Measurements from ENCODE around the gene MMP23B. TPM values are rescaled to one million over a fixed set of nuclear protein-coding genes. Genes with fewer than 3 reads are reported as not detected.

MMP23B gene
- total and polyA plus RNA-seq, 8 donors = 5.5 to 111 (median 15.7) TPM

DNA sequence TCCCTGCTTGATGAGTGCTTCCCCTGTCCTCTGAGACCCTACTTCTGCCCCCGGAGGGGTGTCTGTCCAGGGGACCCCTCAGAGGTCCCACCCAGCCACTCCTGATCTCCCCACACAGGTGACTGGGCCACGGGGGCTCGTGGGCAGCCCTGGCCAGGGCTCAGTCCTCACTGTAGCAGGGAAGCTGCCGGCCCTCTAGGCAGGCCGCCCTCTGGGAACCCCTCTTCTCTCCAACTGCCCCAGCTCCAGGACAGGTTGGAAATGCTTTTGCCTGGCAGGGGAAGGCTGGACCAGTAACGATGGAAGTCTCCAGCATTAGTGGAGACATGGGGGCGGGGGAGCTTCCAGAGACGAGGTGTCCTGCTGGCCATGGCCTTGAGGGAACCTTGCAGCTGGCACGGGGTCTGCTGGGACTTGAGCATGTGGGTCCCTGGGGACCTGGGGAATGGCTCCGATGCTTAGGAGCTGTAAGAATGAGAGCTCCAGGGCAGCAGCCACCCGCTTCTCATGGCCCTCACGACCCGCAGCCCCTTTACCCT lies 28.9 kb upstream of the MMP23B start:
- no peak overlapping the region for H3K4me3 ChIP-seq
- H3K4me1 ChIP-seq = peaks cover 13 to 26% (median 16%) of the 10 kb centered on the region in 4 donors
- DNase-seq = no peak
- peaks cover 13 to 67% (median 29%) of the 10 kb centered on the region in 3 donors for H3K27me3 ChIP-seq
- intact Hi-C loops (cut with DNase I; ENCODE audit: low total_unique reads) = no loop called here
- H3K9me3 ChIP-seq = no peaks in the 10 kb centered on the region
- 67 to 80% (median 72%) methylated on average over 11 to 13 of the region's 13 CpGs for WGBS, 5 donors
- TF ChIP-seq, protein P1, sequence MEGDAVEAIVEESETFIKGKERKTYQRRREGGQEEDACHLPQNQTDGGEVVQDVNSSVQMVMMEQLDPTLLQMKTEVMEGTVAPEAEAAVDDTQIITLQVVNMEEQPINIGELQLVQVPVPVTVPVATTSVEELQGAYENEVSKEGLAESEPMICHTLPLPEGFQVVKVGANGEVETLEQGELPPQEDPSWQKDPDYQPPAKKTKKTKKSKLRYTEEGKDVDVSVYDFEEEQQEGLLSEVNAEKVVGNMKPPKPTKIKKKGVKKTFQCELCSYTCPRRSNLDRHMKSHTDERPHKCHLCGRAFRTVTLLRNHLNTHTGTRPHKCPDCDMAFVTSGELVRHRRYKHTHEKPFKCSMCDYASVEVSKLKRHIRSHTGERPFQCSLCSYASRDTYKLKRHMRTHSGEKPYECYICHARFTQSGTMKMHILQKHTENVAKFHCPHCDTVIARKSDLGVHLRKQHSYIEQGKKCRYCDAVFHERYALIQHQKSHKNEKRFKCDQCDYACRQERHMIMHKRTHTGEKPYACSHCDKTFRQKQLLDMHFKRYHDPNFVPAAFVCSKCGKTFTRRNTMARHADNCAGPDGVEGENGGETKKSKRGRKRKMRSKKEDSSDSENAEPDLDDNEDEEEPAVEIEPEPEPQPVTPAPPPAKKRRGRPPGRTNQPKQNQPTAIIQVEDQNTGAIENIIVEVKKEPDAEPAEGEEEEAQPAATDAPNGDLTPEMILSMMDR (IDR thresholded peaks at IDR 0.05) = no peak
- TF ChIP-seq POLR2AphosphoS5 (IDR thresholded peaks at IDR 0.05) = no peak
- TF ChIP-seq EP300 (IDR thresholded peaks at IDR 0.05) = no peak
- no peak for TF ChIP-seq POLR2A (IDR thresholded peaks at IDR 0.05)
- no peak overlapping the region for H3K27ac ChIP-seq
- no peaks in the 10 kb centered on the region for H3K36me3 ChIP-seq

DNA sequence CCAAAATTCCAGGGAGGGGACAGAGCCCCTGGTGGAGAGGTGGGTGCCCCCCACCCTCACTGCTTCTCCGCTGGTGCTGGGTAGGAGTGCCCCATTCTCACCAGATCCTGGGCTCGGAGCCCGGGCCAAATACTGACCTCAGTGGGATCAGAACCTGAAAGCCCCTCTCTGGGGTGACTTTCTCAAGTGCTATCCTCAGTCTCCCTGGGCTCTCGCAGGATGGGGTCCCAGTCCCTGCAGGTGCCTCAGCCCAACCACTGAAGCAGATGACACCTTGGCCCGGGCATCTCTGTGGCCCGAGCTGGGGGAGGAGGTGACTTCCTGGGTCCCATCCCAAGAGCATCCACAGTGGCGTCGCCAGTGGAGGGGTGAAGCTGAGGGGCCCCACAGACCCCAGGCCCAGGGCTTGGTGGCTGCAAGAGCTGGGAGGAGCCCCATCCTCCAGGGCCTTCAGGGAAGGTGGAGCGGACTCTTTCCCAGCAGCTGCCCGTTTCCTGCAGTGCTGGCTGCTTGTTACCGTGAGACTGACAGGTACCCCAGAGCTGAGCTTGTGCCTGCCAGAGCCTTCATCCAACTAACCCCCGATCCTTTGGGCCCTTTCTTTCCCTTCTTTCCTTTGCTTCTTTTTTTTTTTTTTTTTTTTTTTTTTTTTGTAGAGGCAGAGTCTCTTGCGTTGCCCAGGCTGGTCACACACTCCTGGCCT lies 28.2 kb upstream of the MMP23B start:
- Histone ChIP-seq H3K27ac (no peak overlapping the region), H3K27me3 (peaks cover 13 to 60% (median 22%) of the 10 kb centered on the region in 3 donors), H3K4me1 (peaks cover 13 to 19% (median 15%) of the 10 kb centered on the region in 4 donors), H3K9me3 (no peaks in the 10 kb centered on the region), H3K4me3 (no peak overlapping the region), H3K36me3 (no peaks in the 10 kb centered on the region)
- intact Hi-C loops (cut with DNase I; ENCODE audit: low total_unique reads) = no loop called here
- WGBS, 5 donors = 64 to 74% (median 70%) methylated on average over 8 to 13 of the region's 13 CpGs
- DNase-seq = no peak
- no peak for TF ChIP-seq POLR2A (IDR thresholded peaks at IDR 0.05)
- TF ChIP-seq, protein P1 (IDR thresholded peaks at IDR 0.05) = no peak

DNA sequence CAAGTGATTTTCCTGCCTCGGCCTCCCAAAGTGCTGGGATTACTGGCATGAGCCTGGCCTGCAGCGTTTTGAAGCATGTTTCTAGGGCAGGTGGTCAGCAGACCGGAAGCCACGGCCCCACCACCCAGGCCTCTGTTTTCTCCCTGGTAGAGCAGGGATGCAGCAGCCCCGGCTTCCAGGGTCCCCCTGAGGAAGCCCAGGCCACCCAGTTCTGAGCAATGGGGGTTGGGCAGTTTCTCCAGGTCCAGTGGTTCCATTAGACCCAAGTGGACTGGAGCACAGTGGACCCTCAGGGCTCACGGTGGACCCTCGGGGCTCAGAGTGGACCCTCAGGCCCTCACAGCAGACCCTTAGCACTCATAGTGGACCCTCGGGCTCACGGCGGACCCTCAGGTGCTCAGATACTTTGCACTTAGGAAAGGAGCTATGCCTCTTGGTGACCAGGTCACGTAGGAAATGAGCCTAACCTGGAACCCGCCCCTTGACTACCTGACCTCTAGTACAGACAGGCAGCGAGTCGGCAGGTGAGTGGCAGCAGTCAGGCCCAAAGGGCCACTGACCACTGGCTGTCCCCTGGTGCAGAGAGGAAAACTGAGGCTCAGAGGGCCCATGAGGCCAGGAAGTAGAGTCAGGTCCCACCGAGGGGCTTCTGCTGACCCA lies 27.5 kb upstream of the MMP23B start:
- TF ChIP-seq, protein P1 (IDR thresholded peaks at IDR 0.05) = no peak
- TF ChIP-seq POLR2AphosphoS5 (IDR thresholded peaks at IDR 0.05) (no peak), POLR2A (IDR thresholded peaks at IDR 0.05) (no peak), EP300 (IDR thresholded peaks at IDR 0.05) (no peak)
- Histone ChIP-seq H3K27me3 (peaks cover 13 to 53% (median 16%) of the 10 kb centered on the region in 3 donors), H3K4me3 (no peak overlapping the region), H3K27ac (no peak overlapping the region), H3K36me3 (no peaks in the 10 kb centered on the region), H3K4me1 (peaks cover 7 to 12% (median 9%) of the 10 kb centered on the region in 4 donors), H3K9me3 (no peaks in the 10 kb centered on the region)
- WGBS, 5 donors = 73 to 87% (median 78%) methylated on average over 11 to 15 of the region's 15 CpGs
- intact Hi-C loops (cut with DNase I; ENCODE audit: low total_unique reads) = no loop called here
- DNase-seq = no peak

DNA sequence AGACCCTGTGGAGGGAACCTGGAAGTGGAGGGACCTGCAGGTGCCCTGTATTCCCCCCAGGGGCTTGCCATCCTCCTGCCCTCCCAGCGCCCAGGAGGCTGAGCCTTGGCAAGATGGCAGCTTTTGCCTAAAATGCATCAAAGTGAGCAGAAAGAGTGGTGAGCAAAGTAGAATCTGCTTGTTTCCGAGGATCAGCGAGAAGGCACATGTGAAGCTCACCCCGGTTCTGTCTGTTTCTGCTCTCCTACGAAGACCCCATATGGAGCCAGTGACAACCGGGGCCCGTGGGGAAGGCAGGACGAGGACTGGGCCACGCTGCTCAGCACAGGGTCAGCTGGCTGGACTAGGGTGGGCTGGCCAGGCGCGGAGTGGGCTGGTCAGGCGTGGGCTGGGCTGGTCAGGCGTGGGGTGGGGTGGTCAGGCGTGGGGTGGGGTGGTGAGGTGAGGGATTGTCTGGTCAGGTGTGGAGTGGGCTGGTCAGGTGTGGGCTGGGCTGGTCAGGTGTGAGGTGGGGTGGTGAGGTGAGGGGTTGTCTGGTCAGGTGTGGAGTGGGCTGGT lies 26.9 kb upstream of the MMP23B start:
- no peak for DNase-seq
- no peak overlapping the region for H3K4me3 ChIP-seq
- no peaks in the 10 kb centered on the region for H3K9me3 ChIP-seq
- no peaks in the 10 kb centered on the region for H3K36me3 ChIP-seq
- TF ChIP-seq, protein P1 (IDR thresholded peaks at IDR 0.05) = no peak
- 67 to 80% (median 77%) methylated on average over 14 of the region's 14 CpGs for WGBS, 5 donors
- no peak overlapping the region for H3K27ac ChIP-seq
- H3K27me3 ChIP-seq = peaks cover 12 to 50% (median 16%) of the 10 kb centered on the region in 3 donors
- peaks cover 5 to 10% (median 8%) of the 10 kb centered on the region in 4 donors for H3K4me1 ChIP-seq
- intact Hi-C loops (cut with DNase I; ENCODE audit: low total_unique reads) = no loop called here

All from stomach (tissue), 9 donors.